Pons (tissue), 1 donor: ENCODE measurements around the gene FAM193B.
A peak's percentile ranks its signal among the peaks of the same experiment; 100 is the strongest.
"Not testable (repeated sequence)": the region's sequence is repeated elsewhere in the genome, so short reads cannot be mapped to it uniquely, and the experiment has no call there.

Experiments used
- DNase-seq: peaks from one replicate; pipeline ENCODE4 v3.0.0-alpha.2; 2016; ENCODE audit warnings: low spot score

Gene FAM193B

DNA sequence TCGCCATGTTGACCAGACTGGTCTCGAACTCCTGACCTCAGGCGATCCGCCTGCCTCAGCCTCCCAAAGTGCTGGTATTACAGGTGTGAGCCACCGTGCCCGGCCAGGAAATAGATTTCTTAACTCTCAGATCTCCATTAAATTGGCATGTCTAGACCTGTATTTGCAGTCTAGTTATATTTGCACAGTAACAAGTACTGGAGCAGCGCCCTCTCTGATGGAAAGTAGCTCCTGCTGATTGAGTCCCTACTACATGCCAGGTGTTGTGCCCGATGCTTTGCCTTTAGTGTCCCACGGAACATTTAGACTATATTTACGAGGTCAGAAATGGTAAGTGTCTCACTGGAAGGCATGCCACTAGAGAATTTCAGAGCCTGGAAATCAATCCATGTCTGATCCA, 21.8 kb upstream of the FAM193B start:
- no peak for DNase-seq

- no peak for DNase-seq
These were observed 21.1 kb upstream of the FAM193B start for GRCh38 chr5:177575488-177575887.

DNA sequence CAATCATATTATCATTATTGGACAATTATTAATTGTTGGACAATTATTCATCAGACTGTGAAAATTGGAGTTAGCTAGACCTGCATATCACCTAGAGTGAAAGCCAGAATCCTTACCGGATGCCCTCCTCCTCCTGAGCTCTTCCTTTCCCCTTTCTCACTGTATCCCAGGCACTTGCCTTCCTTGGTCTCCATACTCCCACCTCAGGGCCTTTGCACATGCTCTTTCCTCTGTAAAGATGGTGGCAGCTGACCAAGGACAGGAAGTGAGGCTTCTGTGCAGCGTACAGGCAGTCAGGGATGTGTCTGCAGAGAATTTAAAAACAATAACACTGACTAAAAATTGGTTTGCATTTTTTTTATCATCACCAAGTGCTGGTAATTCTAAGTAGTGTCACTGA, 15.5 kb upstream of the FAM193B start:
- no peak for DNase-seq

DNA sequence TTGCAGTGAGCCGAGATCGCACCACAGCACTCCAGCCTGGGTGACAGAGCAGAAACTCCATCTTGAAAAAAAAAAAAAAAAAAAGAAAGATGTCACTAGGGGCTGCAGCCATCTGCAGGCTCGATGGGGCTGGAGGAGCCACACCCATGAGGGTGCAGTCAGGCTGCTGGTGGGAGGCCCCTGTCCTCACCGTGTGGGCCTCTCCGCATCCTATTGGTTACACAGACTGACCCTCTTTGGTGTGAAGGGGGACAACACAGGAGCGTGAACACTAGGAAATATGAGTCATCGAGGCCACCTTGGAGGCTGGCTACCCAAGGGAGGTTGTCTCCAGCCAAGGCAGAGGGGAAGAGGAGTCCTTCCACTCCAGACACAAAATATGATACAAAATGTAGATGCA, 14.0 kb upstream of the FAM193B start:
- DNase-seq, result no peak

GRCh38 chr5:177565046-177565445, 10.7 kb upstream of the FAM193B start:
- no peak for DNase-seq

DNA sequence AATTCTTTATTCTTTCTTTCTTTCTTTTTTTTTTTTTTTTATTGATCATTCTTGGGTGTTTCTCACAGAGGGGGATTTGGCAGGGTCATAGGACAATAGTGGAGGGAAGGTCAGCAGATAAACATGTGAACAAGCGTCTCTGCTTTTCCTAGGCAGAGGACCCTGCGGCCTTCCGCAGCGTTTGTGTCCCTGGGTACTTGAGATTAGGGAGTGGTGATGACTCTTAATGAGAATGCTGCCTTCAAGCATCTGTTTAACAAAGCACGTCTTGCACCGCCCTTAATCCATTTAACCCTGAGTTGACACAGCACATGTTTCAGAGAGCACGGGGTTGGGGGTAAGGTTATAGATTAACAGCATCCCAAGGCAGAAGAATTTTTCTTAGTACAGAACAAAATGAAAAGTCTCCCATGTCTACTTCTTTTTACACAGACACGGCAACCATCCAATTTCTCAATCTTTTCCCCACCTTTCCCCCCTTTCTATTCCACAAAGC, 5.1 kb upstream of the FAM193B start:
- DNase-seq, result not testable (repeated sequence)

- no peak for DNase-seq
These were observed 3.4 kb upstream of the FAM193B start for GRCh38 chr5:177557796-177558195.

- DNase-seq, result no peak
These were observed 2.8 kb upstream of the FAM193B start for GRCh38 chr5:177557041-177557647.

DNA sequence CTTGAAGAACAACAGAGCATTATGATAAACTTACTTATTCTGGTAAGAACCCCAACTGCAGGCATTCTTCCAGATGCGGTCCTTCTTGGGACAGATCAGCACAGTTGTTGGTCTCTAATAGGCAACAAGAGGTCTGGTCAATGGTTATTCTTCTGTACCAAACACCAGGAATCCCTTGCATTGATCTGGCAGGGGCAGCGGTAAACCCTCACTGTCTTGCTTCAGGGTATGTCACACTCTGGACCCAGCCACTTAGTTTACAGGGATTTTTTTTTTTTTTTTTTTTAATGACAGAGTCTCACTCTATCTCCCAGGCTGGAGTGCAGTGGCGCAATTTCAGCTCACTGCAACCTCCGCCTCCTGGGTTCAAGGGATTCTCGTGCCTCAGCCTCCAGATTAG, 1.3 kb upstream of the FAM193B start:
- no peak for DNase-seq

DNA sequence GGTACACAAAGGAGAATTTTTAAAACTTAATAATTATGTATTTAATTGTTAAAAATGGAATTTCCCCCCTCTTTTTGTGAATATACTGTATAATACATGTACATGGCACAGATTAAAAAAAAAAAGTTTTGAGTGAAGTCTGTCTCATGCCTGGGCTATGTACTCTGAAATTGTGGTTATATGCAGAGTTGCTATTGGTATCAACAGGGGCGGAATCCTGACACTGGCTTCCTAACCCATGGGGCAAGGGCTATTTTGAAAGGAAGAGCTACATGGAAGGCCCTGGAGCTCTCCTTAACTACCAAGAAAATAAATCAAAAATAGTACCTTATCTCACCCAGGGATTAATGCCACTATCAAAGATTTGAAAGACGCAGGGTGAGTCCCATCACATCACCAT, 865 bp upstream of the FAM193B start:
- DNase-seq, result no peak

DNA sequence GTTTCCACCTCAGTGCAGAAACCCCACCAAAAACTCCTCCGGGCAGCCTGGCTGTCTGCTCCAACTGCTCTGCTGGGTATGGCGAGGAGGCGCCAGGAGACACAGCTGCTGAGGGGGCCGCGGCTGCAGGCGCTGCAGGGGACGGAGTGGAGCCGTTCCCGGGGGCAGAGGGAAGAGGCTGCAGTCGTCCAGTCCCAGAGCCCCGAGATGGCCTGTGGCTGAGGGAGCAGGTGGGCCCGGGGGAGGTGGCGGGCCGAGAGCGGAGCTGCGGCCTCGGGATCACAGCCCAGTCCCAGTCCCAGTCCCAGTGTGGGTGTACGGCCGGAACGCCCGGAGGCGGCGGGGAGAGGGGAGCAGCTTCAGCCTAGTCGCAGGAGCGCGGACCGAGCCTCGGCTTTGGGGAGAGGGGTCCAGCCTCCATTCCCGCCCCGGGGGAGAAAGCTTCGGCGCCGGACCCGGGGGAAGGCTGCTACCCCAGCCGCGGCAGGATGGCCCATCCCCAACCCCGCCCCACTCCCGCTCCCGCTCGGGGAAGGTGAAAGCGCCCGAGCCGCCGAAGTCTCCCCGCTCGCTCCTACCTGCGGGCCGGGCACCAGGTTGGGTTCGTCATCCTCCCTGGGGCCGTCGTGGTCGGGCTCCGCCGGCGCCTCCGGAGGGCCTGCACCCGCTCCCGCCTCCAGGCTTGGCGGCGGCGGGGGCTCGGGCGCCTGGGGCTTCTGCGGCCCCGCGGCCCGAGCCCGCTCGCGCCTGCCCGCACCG, 513 bp downstream of the FAM193B start:
- DNase-seq, result no peak

DNA sequence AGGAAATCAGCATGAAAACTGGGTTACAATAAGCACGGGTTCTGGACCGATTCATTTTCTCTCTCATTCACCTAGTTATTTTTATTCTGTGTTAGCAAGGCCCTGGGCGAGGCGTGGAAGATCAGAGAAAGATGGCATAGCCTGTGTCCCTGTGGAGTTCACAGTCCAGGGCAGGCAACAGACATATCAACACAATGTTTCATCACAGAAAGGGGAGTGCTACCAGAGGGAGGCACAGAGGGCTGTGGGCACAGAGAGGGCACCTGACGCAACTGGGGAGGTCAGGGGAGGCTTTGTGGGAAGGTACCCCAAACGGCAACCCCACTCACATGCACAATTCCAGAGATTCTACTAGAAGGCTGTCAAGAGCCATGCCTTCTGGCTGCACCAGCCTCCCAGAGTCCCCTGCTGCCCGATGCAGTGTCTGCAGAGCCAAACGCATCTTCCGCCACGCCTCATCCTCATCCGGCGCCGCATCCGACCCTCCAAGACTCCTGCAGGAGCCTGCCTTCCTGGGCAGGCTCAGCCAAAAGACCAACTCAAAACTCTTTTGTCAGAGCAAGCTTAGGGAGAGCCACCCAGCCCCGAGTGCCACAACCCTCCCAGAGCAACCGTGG, 1.4 kb downstream of the FAM193B start:
- DNase-seq, result no peak

- no peak for DNase-seq
These were observed 4.2 kb downstream of the FAM193B start for GRCh38 chr5:177550122-177550521.

DNA sequence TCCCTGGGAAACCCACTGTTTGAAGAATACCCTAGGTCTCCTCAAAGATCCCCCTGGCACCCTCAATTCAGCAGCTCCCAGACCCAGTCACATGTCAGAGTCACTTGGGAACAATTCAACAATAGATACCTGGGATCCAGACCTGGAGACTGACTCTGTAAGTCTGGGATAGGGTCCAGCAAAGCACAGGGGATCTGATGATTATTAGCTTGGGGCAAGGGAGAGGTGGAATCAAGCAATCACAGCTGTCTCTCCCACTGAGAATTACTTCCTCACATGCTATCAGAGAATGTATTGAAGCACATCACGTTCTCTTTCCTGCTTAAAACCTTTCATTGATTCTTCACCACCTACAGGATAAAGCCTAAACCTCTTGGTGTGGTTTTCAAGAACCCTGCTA, 5.9 kb downstream of the FAM193B start:
- DNase-seq, result no peak

DNA sequence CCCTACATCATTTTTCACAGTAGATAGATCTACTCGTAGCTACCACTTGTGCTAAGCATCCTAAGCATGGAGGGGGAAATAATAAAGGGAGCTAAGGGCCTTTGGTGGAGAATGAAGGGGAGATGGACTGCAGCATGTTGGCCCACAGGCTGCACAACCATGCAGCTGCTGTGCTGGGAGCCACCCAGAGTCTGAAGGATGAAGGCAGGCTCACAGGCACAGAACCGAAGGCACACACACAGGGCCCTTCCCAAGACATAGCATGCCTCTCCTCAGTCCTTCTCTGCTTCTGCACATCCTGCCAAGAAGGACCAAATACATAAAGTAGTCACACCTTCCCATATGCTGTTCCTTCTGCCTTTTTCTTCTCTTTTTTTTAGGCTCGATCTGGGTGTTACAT, 6.6 kb downstream of the FAM193B start:
- no peak for DNase-seq

GRCh38 chr5:177546258-177546741, 8.1 kb downstream of the FAM193B start:
- DNase-seq, result peak; percentile 84

DNA sequence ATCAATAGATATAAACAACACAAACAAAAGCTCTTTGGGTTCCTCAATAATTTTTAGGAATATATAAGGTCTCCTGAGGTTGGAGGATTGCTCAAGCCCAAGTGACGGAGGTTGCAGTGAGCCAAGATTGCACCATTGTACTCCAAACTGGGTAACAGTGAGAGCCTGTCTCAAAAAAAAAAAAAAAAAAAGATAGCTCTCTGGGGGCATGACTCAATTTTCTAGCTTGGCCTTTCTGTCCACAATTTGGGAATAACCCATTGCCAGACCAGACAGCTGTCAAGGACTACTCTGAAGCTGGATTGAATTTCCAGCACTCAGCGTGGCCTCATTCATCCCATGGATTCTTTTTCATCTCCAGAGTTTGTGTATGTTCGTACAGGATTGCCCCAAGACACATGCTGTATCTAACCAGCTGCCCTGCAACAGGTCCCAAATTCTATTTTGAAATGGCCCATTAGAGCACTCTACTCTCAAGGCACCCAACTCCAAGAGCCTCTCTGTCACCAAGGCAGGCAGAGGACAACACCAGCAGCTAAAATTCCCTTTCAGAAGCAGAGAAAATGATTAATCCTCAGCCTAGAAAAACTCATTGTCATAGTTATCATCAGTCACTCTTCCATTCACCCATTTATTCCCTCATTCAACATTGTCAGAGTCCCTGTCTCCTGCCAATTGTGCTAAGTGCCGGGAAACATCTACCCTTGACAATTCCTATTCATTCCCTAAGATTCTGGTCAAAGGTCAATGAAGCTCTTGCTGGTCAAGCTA, 8.7 kb downstream of the FAM193B start:
- peak; percentile 36 for DNase-seq

DNA sequence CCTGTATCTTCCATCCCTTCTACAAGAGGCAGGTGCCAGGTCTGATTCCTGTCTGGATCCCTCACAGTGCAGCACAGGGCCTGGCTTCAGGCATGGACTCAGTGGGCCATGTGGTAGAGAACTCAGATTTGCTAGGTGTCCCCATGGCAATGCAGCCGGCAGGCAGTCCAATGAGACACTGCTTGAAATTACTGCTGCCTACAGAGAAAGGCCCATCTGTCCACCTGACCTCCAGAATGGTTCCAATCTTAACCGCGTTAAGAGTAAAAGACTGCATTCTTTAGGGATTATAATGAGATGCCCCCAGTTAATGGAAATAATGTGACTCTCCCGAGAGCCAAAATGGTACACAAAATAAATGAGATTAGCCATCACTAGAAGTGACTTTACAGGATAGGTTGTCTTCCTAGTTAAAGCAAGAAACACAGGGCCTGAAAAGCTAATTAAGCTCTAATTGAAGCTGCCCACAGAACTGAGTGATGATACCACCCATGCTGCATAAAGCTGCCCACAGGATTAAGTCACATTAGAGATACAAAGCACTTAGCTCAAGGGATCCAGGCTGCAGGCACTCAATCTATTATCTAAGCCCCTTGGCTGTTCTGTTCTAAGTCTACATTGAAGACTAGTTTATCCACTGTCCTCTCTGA, 11.4 kb downstream of the FAM193B start:
- DNase-seq, result no peak

- no peak for DNase-seq
These were observed 13.9 kb downstream of the FAM193B start for GRCh38 chr5:177540438-177540837.

- no peak for DNase-seq
These were observed 15.0 kb downstream of the FAM193B start for GRCh38 chr5:177539411-177539810.

DNA sequence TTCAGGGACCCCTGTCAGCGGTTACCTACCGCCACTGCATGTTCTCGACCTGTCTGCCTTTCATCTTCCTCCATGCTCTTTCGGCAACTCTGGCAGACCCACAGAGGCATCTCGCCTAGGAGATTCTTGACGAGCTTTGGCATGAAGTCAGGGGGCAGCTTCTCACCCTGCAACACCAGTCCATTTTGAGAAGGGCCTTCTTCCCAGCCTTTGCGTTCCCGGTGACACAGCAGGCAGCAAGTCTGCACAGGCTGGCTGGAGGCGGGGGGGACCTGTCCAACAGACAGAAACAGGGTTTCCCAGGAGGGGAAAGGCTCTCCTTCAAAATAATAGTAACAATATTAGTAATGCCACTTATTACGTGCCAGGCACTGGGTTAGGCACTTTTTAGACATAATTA, 15.5 kb downstream of the FAM193B start:
- no peak for DNase-seq
